CD4-positive, alpha-beta T cell treated with Interleukin-15 for 1 hour (primary cell): Measurements from ENCODE around the gene DISC1.
A peak's percentile ranks its signal among the peaks of the same experiment; 100 is the strongest.
"Not testable (repeated sequence)": the region's sequence is repeated elsewhere in the genome, so short reads cannot be mapped to it uniquely, and the experiment has no call there.

ENCODE experiments used
- DNase-seq: peaks from one replicate; pipeline ENCODE4 v3.0.0-alpha.2; 2020

DISC1 gene

DNA sequence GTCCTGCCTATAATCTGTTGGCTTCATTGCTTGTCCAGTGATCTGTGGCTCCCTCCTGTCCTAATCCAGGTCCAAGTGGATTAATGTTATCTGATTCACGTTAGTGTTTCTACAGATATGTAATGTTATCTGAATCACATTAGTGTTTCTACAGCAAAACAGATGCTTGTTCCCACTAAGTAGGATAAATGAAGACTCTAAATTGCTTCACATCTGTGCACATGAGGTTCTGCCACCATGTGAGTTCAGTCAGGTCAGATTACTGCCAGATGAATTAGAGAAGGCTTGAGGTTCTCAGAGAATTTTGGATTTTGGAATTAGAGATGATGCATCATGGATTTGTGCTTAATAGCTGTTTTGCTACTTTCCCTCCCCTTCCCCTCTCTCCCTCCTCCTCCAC, 13.2 kb downstream of the DISC1 start:
- no peak for DNase-seq

DNA sequence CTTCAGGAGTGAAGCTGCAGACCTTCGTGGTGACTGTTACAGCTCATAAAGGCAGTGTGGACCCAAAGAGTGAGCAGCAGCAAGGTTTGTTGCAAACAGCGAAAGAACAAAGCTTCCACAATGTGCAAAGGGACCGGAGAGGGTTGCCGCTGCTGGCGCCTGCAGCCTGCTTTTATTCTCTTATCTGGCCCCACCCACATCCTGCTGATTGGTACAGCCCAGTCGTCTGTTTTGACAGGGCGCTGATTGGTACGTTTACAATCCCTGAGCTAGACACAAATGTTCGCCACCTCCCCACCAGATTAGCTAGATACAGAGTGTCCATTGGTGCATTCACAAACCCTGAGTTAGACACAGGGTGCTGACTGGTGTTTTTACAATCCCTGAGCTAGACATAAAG, 14.9 kb downstream of the DISC1 start:
- DNase-seq, result not testable (repeated sequence)

DNA sequence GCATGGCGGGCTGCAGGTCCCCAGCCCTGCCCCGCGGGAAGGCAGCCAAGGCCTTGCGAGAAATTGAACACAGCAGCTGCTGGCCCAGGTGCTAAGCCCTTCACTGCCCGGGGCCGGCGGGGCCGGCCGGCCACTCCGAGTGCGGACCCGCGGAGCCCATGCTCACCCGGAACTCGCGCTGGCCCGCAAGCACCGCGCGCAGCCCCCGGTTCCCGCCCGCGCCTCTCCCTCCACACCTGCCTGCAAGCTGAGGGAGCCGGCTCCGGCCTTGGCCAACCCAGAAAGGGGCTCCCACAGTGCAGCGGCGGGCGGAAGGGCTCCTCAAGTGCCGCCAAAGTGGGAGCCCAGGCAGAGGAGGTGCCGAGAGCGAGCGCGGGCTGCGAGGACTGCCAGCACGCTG, 15.5 kb downstream of the DISC1 start:
- not testable (repeated sequence) for DNase-seq

DNA sequence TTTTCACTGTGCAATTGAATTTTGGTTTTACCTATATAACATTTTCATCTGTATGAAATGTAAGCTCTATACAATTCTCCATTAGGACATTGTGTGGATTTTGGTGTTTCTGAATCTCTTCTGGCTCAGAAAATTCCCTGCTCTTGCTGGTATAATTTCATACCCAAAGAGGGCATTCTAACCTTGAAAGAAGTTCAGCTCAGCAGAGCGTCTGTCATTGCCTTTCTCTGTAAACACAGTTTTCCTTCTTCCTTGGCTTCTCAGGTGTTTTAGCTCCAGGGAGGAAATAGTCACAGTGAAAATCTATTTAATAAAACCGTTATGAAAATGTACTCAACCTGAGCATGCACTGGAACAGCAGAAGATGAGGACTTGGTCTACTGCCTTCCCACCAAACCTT, 16.0 kb downstream of the DISC1 start:
- no peak for DNase-seq

DNA sequence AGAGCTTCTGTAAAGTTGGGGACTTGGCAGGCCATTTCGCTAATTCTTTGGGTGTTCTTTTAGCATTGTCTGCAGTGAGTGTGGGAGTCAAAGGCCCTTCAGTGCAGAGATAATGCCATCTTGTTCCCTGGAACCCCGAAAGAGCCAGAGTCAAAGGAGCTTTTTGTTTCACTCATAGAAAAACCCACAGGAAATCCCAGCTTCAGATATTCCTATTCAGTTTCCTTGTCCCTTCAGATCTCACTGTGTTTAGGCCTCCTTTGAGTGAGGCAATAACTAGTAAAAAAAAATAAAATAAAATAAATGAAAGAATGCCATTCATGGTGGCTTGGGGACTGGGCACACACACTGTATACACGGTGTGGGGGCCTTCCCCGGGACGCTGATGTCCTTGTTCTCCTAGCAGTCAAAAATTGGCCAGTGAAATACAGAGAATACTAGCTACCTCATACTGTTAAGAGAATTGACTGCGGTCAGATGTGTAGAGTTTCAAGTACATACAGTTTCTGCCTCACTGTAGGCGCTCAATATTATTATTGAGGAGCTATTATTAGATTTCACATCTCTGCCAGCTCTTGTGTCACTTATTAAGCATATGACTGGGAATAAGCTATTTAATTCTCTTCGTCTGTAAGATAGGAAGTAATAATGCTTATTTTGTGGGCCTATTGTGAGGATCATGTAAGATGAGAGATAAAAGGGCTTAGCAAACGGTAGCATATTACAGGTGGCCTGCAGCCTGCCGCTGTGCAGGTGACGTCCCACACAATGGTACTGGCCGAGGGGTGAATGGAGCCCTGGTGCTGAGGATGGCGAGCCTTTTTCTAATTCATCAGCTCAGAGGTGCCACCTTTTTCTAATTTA, 16.7 kb downstream of the DISC1 start:
- DNase-seq, result no peak

DNA sequence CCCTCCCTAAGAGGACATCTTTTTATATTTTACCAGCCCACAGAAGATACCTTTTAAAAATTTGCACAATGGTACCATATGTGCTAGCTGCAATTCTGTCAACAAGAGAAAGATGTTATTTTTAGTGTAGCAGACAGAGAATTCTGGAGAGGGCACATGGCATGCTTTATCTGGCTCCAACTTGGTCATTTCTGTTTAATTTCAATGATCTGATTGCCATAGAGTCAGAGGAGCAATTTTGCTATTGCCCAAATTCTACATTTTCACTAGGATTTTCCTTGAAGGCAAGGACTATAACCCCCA, 17.3 kb downstream of the DISC1 start:
- DNase-seq, result no peak

DNA sequence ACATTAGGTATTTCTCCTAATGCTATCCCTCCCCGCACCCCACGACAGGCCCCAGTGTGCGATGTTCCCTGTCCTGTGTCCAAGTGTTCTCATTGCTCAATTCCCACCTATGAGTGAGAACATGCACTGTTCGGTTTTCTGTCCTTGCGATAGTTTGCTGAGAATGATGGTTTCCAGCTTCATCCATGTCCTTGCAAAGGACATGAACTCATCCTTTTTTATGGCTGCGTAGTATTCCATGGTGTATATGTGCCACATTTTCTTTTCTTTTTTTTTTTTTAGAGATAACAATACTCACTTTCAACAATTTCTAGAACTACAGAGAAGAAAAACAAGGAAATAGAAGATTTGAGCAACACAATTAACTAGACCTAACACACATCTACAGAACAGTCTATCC, 19.0 kb downstream of the DISC1 start:
- DNase-seq, result not testable (repeated sequence)

DNA sequence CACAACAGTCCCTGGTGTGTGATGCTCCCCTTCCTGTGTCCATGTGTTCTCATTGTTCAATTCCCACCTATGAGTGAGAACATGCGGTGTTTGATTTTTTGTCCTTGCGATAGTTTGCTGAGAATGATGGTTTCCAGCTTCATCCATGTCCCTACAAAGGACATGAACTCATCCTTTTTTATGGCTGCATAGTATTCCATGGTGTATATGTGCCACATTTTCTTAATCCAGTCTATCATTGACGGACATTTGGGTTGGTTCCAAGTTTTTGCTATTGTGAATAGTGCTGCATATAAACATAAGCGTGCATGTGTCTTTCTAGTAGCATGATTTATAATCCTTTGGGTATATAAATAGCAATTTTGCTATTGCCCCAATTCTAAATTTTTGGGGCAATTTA, 19.6 kb downstream of the DISC1 start:
- DNase-seq, result not testable (repeated sequence)

DNA sequence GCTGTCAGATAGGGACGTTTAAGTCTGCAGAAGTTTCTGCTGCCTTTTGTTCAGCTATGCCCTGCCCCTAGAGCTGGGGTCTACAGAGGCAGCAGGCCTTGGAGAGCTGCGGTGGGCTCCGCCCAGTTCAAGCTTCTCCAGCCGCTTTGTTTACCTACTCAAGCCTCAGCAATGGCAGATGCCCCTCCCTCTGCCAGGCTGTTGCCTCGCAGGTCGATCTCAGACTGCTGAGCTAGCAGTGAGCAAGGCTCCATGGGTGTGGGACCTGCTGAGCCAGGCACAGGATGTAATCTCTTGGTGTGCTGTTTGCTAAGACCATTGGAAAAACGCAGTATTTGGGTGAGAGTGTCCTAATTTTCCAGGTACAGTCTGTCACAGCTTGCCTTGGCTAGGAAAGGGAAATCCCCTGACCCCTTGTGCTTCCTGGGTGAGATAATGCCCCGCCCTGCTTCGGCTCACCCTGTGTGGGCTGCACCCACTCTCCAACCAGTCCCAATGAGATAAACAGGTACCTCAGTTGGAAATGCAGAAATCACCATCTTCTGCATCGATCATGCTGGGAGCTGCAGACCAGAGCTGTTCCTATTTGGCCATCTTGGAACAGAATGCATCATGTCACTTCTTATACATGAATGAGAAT, 25.2 kb downstream of the DISC1 start:
- DNase-seq, result not testable (repeated sequence)

DNA sequence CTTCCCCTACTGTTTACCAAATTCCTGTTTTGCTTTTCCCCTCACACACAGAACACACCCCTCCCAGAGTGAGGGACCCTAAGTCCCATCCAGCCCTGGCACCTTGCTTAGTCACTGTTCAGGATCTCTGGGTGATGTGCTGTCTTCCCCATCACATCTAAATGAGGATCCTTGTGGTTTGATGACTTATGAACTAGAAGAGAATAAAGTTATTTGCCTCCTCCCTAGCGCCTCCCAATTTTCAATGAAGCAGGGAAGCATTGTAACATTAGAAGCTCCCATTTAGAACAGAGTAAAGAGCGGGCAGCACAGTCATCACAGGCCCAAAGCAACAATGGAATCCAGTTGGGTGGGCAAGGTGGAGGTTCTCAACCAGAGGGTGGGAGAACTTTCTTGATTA, 27.0 kb downstream of the DISC1 start:
- no peak for DNase-seq

DNA sequence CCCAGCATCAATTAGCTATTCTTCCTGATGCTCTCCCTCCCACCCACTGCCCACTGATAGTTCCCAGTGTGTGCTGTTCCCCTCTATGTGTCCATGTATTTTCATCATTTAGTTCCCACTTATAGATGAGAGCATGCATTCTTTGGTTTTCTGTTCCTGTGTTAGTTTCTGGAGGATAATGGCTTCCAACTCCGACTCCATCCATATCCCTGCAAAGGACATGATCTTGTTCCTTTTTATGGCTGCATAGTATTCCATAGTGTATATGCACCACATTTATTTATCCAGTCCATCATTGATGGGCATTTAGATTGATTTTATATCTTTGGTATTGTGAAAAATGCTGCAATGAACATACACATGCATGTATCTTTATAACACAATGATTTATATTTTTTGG, 30.2 kb downstream of the DISC1 start:
- DNase-seq, result no peak

DNA sequence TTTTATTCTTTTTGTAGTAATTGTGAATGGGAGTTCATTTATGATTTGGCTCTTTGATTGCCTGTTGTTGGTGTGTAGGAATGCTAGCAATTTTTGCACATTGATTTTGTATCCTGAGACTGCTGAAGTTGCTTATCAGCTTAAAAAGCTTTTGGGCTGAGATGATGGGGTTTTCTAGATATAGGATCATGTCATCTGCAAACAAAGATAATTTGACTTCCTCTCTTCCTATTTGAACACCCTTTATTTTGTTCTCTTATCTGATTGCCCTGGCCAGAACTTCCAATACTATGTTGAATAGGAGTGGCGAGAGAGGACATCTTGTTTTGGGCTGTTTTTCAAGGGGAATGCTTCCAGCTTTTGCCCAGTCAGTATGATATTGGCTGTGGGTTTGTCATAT, 31.6 kb downstream of the DISC1 start:
- DNase-seq, result not testable (repeated sequence)

DNA sequence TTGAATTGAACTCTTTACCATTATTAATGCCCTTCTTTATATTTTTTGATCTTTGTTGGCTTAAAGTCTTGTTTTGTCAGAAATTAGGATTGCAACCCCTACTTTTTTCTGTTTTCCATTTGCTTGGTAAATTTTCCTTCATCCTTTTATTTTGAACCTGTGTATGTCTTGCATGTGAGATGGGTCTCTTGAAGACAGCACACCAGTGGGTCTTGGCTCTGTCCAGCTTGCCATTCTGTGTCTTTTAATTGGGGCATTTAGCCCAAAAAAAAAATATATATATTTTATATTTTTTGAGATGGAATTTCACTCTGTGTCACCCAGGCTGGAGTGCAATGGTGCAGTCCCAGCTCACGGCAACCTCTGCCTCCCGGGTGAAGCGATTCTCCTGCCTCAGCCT, 33.6 kb downstream of the DISC1 start:
- DNase-seq, result no peak

DNA sequence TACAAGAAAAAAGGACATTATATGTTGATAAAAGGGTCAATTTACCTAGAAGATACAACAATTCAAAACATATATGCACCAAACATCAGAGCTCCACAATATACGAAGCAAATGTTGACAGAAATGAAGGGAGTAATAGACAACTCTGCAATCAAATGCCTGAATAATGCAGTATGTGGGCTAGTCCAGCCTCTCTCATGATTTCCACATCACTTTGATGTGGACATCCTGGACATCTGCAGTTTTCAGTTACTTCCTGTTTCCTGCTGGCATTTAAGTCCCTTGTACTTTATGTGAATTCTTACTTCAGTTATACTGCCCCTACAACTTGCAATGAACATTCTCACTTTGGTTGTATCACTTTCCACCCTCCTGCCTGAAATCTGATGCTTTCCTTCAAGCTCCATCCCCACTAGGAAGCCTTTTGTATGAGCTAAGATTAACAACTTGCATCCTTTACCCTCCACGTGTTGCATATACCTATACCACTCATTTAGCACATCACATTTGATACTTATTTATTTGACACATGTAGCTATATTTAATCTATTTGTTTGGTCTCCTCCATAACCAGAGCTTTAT, 36.7 kb downstream of the DISC1 start:
- DNase-seq, result peak; percentile 27

DNA sequence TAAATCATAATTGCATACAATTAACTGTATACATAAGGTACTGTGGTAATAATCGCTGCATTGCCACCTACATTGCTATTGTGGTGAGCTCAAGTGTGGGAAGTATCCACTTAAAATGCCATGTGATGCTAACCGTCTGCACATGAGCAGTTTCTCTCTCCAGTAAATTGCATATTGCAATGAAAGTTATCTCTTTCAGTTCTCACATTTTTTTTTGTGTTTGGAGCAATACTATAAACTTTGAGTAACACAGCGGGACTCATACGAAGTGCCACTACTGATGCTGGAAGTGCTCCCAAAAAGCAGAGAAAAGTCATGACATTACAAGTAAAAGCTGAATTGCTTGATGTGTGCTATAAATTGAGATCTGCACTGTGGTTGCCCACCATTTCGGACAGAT, 38.5 kb downstream of the DISC1 start:
- DNase-seq, result no peak

DNA sequence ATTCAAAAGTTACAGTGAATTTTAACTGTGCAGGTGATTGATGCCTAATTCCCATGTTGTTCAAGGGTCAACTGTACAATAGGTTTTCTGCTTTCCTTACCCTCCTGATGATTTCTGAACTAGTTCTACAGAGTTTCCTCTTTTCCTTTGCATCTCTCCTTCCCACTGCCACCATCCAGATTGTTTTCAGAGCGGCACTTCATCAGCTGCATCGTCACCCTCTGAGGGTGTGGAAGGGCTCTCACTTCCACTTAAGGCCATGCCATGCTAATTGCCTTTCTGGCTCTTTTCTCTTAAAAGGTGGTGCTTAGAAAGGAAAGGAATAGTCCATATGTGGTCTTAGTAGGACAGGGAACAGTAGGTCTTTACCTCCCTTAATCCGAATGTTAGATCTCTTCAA, 39.1 kb downstream of the DISC1 start:
- no peak for DNase-seq

DNA sequence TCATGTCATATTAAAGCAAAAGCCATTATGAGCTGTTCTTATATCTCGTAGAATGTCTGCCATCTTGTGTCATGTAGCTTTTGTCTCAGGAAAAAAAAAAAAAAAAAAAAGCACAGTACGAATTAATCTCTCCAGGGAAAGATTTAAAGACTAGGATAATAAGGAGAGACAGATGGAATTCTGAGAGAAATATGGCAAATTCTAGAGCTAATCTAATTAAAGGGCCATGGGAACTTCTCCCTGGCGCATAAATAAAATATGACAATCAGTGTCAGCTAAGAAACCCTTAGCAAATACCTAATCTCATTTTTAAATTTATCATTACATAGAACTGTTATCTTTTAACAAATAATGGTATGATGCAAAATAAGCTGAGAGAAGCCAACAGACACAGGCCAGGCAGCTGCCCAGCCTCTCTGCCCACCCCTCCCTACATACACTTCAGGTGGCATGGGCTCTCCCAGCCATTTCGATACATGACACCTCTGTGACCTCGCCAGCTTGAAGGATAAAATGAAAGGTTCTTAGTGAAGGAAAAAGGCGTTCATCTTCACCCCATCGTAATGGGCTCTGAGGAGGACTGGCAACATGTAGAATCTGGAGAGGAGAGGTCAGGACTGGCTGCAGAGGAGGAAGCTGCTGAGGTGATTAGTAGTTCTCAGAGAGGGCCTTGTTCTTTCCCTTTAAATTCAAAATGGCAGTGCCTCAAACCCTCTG, 39.8 kb downstream of the DISC1 start:
- no peak for DNase-seq

DNA sequence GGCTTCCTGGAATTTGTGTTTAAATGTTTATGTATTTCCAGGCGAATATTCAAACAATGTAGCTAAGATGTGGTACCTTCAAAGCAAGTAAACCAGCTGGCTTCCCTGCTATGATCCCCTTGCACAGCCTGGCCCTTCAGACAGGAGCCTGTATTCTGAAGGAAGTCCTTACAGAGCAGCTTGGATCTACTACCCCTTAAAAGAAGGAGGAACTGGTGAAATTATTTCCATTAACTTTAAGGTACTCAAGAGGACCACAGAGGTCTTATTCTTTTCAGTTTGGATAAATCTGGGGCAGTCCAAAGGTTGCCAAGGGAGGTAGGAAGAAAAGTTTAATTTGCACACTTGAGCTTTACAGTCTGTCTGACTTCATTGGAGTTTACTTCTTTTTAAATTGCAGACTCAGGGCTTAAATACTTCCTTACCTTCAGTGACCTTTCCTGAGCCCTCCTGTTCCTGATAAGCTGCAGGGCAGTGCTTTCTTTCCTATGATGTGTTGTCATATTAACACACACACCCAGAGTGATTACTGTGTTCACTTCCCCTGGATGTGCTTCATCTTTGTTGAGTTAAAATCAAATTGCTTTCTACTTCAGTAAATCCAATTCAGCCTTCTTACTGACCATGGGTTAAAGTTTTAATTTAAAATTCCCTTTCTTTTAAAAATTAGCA, 40.5 kb downstream of the DISC1 start:
- DNase-seq, result no peak

DNA sequence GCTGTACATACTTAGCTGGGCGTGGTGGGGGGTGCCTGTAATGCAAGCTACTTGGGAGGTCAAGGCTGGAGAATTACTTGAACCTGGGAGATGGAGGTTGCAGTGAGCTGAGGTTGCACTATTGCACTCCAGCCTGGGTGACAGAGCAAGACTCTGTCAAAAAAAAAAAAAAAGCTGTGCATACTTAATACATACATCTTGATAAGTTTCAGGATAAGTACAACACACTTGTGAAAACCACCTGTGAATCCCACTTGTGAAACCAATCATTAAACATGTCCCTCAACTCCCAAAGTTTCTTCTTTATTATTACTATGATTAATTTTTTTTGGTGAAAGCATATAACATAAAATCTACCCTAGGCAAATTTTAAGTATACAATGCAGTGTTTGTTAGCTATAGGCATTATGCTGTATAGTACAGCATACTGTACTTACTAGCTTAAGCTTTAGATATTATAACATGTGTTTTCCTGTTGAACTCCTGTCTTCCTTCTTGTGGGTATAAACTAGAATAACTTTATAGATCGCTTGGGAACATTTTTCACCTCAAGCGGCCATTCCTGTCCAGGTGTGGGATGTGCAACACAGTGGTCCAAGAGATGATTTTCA, 41.4 kb downstream of the DISC1 start:
- DNase-seq, result no peak

DNA sequence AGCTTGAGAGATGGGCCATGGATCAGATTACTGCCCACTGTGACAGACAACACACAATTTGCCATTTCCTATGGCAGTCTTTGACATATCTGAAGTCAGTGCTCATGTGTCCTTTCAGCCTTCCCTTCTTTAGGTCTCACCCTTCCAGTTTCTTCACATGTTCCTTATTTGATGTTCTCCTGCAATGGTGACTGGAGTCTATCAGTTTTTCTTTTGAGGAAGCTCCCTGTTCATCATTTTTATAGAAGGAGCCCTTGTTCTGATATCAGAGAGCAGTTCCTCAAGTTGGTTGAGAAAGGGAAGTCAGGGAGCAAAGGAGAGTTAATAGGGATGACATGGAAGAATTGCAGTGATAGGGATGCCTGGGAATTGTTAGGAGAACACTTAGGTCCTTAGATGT, 42.2 kb downstream of the DISC1 start:
- DNase-seq, result no peak

DNA sequence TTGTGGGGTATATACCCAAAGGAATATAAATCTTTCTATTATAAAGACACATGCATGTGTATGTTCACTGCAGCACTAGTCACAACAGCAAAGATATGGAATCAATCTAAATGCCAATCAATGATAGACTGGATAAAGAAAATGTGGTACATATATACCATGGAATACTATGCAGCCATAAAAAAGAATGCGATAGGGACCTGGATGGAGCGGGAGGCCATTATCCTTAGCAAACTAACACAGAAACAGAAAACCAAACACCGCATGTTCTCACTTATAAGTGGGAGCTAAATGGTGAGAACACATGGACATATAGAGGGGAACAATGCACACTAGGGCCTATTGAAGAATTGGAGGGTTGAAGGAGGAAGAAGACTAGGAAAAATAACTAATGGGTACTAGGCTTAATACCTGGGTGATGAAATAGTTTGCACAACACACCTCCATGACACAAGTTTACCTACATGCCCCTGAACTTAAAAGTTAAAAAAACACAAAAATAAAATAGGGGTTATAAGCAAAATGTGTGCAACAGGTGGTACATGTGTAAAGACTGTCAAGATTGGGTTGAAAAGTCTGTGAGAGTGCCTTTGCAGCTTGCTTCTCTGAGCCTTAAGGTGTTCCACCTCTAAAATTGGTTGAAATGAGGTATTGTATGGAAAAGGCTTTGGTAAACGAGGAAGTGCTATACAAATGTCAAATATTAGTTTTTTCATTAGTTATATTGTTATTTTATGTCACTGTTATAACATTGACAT, 43.5 kb downstream of the DISC1 start:
- not testable (repeated sequence) for DNase-seq

DNA sequence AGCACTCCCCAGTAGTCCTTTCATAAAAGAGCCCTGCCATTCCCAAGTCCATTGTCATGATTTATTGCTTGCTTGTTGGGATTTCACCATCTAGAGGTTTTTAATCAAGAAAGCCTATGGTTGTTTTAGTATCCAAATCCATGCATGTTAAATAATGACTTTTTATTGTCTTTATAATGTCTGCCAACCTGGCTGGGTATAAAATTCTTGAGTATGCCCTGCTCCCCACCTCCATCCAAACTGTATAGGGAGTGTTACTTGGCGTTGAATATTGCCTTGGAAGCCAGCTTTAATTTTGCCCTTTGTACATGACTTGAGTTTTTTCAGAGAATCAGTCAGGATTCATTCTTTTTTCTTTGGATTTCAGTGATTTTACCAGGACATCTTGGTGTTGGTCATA, 44.2 kb downstream of the DISC1 start:
- no peak for DNase-seq
